A549 (cell line): ENCODE results near the gene ADAM12. TPM values are rescaled to one million over a fixed set of nuclear protein-coding genes. Genes with fewer than 3 reads are reported as not detected.

Experiments
- ATAC-seq, 2 experiments: fragments of 200-7000 bp in 1 of 2; fragments of >200 bp in 1 of 2; cut with Nextera tagmentation in 1 of 2; cut with Tn5 transposase in 1 of 2; 3 replicates each; pipeline versions ENCODE4 v1.8.0 to v1.9.1; 2018 to 2020; ENCODE audit warnings: mild to moderate bottlenecking in 1 of 2, moderate library complexity in 1 of 2
- CTCF ChIA-PET: fragments of 300-600 bp; sonication (Branson Sonifier 250); formaldehyde crosslinking; extraction: SDS; loops from one replicate; lab custom pipeline; 2021; ENCODE audit warnings: antibody characterized with exemption, inconsistent platforms; lab: Yijun Ruan, JAX
- POLR2A ChIA-PET: fragments of 350-600 bp; formaldehyde crosslinking; extraction: SDS; loops from one replicate; lab custom pipeline; 2021; ENCODE audit warnings: antibody characterized with exemption, inconsistent platforms; lab: Yijun Ruan, JAX
- DNase-seq, 2 experiments: peaks; one replicate each; pipeline versions ENCODE4 v3.0.0 to v3.0.0-alpha.2; 2011 to 2016; ENCODE audit warnings: low read depth in 1 of 2, low spot score in 1 of 2
- FAIRE-seq: peaks from 2 replicates; lab custom pipeline; 2011; peaks lifted over from hg19 to GRCh38; lab: Jason Lieb, UNC
- H3K27ac ChIP-seq, 2 experiments: fragments of >200 bp; sonication (Bioruptor Twin); formaldehyde crosslinking; 3 replicates each; pipeline ENCODE4 v1.5.1; 2016 to 2017
- H3K4me1 ChIP-seq: fragments of >200 bp; sonication (Bioruptor Twin); formaldehyde crosslinking; 3 replicates; pipeline ENCODE4 v1.6.1; 2016
- H3K4me2 ChIP-seq: fragments of >200 bp; sonication (Bioruptor Twin); formaldehyde crosslinking; 3 replicates; pipeline ENCODE4 v1.6.1; 2016
- H3K4me3 ChIP-seq: fragments of >200 bp; sonication (Bioruptor Twin); formaldehyde crosslinking; 3 replicates; pipeline ENCODE4 v1.5.1; 2016
- H3K9me3 ChIP-seq: fragments of >200 bp; sonication (Bioruptor Twin); formaldehyde crosslinking; 3 replicates; pipeline ENCODE4 v1.6.1; 2016
- BCL3 ChIP-seq: fragments of >200 bp; sonication (Bioruptor Twin); formaldehyde crosslinking; IDR thresholded peaks from 3 replicates; pipeline ENCODE4 v1.6.1; 2016
- CEBPB ChIP-seq, 2 experiments: fragments of >200 bp in 1 of 2; sonication (Bioruptor Twin) in 1 of 2; formaldehyde crosslinking in 1 of 2; IDR thresholded peaks; 2 replicates each; pipeline ENCODE4 v1.6.1; 2012 to 2016
- CHD4 ChIP-seq: fragments of 200-600 bp; sonication (generic); IDR thresholded peaks from 2 replicates; pipeline ENCODE4 v1.6.1; 2016; ENCODE audit warnings: antibody characterized with exemption, mild to moderate bottlenecking, borderline replicate concordance
- CTCF ChIP-seq: fragments of >200 bp; sonication (Bioruptor Twin); formaldehyde crosslinking; IDR thresholded peaks from 3 replicates; pipeline ENCODE4 v1.5.1; 2016
- EP300 ChIP-seq, 2 experiments: fragments of >200 bp; sonication (Bioruptor Twin); formaldehyde crosslinking; IDR thresholded peaks; 2 replicates in 1 of 2; 3 replicates in 1 of 2; pipeline ENCODE4 v1.6.1; 2016 to 2017
- FOSL2 ChIP-seq, 2 experiments: fragments of 450-650 bp in 1 of 2; fragments of >200 bp in 1 of 2; sonication (Bioruptor Twin) in 1 of 2; formaldehyde crosslinking; IDR thresholded peaks; 2 replicates each; pipeline versions ENCODE4 v1.5.0 to v1.6.1; 2016 to 2020; ENCODE audit warnings: mild to moderate bottlenecking in 1 of 2, moderate library complexity in 1 of 2
- GATA3 ChIP-seq: IDR thresholded peaks from 2 replicates; pipeline ENCODE4 v1.6.1; 2012; ENCODE audit warnings: borderline replicate concordance
- HEYL ChIP-seq: fragments of 250-450 bp; sonication (Bioruptor Pico); IDR thresholded peaks from 2 replicates; pipeline ENCODE4 v1.8.0; 2021; ENCODE audit warnings: mild to moderate bottlenecking, moderate library complexity
- JUN ChIP-seq, 2 experiments: fragments of >200 bp; sonication (Bioruptor Twin); formaldehyde crosslinking; IDR thresholded peaks; 2 replicates in 1 of 2; 3 replicates in 1 of 2; pipeline ENCODE4 v1.6.1; 2016 to 2017
- JUNB ChIP-seq: fragments of >200 bp; sonication (Bioruptor Twin); formaldehyde crosslinking; IDR thresholded peaks from 2 replicates; pipeline ENCODE4 v1.6.1; 2016
- MAFK ChIP-seq: fragments of 450-650 bp; IDR thresholded peaks from 2 replicates; pipeline ENCODE4 v1.6.1; 2014; ENCODE audit not compliant: partially characterized antibody
- POLR2AphosphoS2 ChIP-seq: conservative IDR thresholded peaks from 2 replicates; pipeline ENCODE4 v1.6.1; 2012; ENCODE audit warnings: low read length, improper control_type of control experiment, inconsistent platforms
- RAD21 ChIP-seq, 2 experiments: fragments of >200 bp in 1 of 2; sonication (Bioruptor Twin) in 1 of 2; formaldehyde crosslinking in 1 of 2; IDR thresholded peaks in 1 of 2; conservative IDR thresholded peaks in 1 of 2; 2 replicates in 1 of 2; 3 replicates in 1 of 2; pipeline ENCODE4 v1.6.1; 2012 to 2018; ENCODE audit warnings: inconsistent platforms in 1 of 2
- RCOR1 ChIP-seq: fragments of 150-350 bp; IDR thresholded peaks from 2 replicates; pipeline ENCODE4 v1.6.1; 2014; ENCODE audit warnings: antibody characterized with exemption, low read length, low read depth
- SMC3 ChIP-seq: fragments of >200 bp; sonication (Bioruptor Twin); formaldehyde crosslinking; IDR thresholded peaks from 3 replicates; pipeline ENCODE4 v1.6.1; 2018; ENCODE audit warnings: inconsistent platforms
- WGBS: methylation state at CpG from one replicate; pipeline ENCODE4 v1.1.6; 2017; ENCODE audit errors: missing lambda C conversion rate; 5-methylcytosine and 5-hydroxymethylcytosine counted together
- polyA plus RNA-seq, 4 experiments: library from polyadenylated mRNA; depleted of rRNA in 3 of 4; stranded (reverse); fragments of >200 nt; fragmentation: RNase III in 1 of 4; extraction: RNeasy Plus Mini Kit Qiagen cat#74134 plus additional on column Dnase treatment in 1 of 4; gene quantifications; 2 replicates in 3 of 4; 3 replicates in 1 of 4; pipeline ENCODE4 v1.2.3, GENCODE V29; 2011 to 2017
- TF ChIP-seq, protein P1 (sequence below): IDR thresholded peaks from 2 replicates; pipeline ENCODE4 v1.6.1; 2012
- TF ChIP-seq, protein P2 (sequence below): fragments of >200 bp; sonication (Bioruptor Twin); formaldehyde crosslinking; IDR thresholded peaks from 2 replicates; pipeline ENCODE4 v1.6.1; 2016
- TF ChIP-seq, protein P3 (sequence below): fragments of 200-600 bp; sonication (generic); IDR thresholded peaks from 2 replicates; pipeline ENCODE4 v1.6.1; 2016; ENCODE audit warnings: antibody characterized with exemption, mild to moderate bottlenecking, moderate library complexity

ADAM12 gene
- polyA plus RNA-seq, 2 of the 4 experiments (the other 2 are of a cell fraction), result 1.6 to 4.8 TPM

GRCh38 chr10:126135177-126135576 is 253.1 kb downstream of the ADAM12 start:
- Histone ChIP-seq H3K4me3 (no peak overlapping the region), H3K4me1 (peaks cover 14% of the 10 kb centered on the region), H3K4me2 (peak overlapping the region; percentile 32; the same call in 2 of the 3 replicates), H3K27ac (0 out of 6 replicates have a peak overlapping the region, but pooled peaks of 1 of the 2 experiments have one; percentile 3), H3K9me3 (no peaks in the 10 kb centered on the region)
- peak in 1 of 2 experiments; percentile 38; a peak in 1 of 6 replicates for ATAC-seq
- POLR2A ChIA-PET, result no interaction called here
- FAIRE-seq, result no peak
- 86% methylated on average over 4 of the region's 4 CpGs for WGBS
- CTCF ChIA-PET, result interaction anchor here (0.9 to 1.3 kb wide), 2 partner anchors 10 to 35 kb away, joined by 3 read pairs; no protein-coding TSS in a partner anchor
- DNase-seq, result peak in 1 of 2 experiments; percentile 36
- TF ChIP-seq GATA3, result no peak
- no peak for TF ChIP-seq MAFK
- TF ChIP-seq RAD21 (conservative IDR thresholded peaks at IDR 0.05 in 1 of 2, IDR thresholded peaks at IDR 0.05 in 1 of 2), result peak in 1 of 2 experiments; percentile 42; a peak in 2 of 5 replicates

GRCh38 chr10:126133906-126134656 is 254.2 kb downstream of the ADAM12 start:
- FAIRE-seq (peak; percentile 36), ATAC-seq (peak; percentile 77 to 90), DNase-seq (peak; percentile 26 to 78)
- Histone ChIP-seq H3K4me2 (peak overlapping the region; percentile 32), H3K4me3 (no peak overlapping the region), H3K9me3 (no peaks in the 10 kb centered on the region), H3K4me1 (peaks cover 14% of the 10 kb centered on the region), H3K27ac (peak overlapping the region in 1 of 2 experiments; percentile 29; a peak in 2 of 6 replicates)
- POLR2A ChIA-PET, result no interaction called here
- CTCF ChIA-PET, result interaction anchor here (0.8 to 1.6 kb wide), 6 partner anchors 11 to 370 kb away, joined by 3 to 4 read pairs (median 3); no protein-coding TSS in a partner anchor
- TF ChIP-seq FOSL2 (IDR thresholded peaks at IDR 0.05), result no peak
- peak; percentile 87 for TF ChIP-seq FOSL2 (CRISPR knock-in tag; IDR thresholded peaks at IDR 0.05)
- TF ChIP-seq, protein P1, sequence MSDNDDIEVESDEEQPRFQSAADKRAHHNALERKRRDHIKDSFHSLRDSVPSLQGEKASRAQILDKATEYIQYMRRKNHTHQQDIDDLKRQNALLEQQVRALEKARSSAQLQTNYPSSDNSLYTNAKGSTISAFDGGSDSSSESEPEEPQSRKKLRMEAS, result peak; percentile 41; the same call in 1 of the 2 replicates
- peak; percentile 71; the same call in 2 of the 3 replicates for TF ChIP-seq BCL3
- TF ChIP-seq, protein P2, sequence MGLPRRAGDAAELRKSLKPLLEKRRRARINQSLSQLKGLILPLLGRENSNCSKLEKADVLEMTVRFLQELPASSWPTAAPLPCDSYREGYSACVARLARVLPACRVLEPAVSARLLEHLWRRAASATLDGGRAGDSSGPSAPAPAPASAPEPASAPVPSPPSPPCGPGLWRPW, result no peak
- no peak for TF ChIP-seq POLR2AphosphoS2
- TF ChIP-seq JUN (IDR thresholded peaks at IDR 0.05), result peak in 1 of 2 experiments; percentile 42; a peak in 1 of 5 replicates
- TF ChIP-seq HEYL (CRISPR knock-in tag), result no peak
- TF ChIP-seq, protein P3, sequence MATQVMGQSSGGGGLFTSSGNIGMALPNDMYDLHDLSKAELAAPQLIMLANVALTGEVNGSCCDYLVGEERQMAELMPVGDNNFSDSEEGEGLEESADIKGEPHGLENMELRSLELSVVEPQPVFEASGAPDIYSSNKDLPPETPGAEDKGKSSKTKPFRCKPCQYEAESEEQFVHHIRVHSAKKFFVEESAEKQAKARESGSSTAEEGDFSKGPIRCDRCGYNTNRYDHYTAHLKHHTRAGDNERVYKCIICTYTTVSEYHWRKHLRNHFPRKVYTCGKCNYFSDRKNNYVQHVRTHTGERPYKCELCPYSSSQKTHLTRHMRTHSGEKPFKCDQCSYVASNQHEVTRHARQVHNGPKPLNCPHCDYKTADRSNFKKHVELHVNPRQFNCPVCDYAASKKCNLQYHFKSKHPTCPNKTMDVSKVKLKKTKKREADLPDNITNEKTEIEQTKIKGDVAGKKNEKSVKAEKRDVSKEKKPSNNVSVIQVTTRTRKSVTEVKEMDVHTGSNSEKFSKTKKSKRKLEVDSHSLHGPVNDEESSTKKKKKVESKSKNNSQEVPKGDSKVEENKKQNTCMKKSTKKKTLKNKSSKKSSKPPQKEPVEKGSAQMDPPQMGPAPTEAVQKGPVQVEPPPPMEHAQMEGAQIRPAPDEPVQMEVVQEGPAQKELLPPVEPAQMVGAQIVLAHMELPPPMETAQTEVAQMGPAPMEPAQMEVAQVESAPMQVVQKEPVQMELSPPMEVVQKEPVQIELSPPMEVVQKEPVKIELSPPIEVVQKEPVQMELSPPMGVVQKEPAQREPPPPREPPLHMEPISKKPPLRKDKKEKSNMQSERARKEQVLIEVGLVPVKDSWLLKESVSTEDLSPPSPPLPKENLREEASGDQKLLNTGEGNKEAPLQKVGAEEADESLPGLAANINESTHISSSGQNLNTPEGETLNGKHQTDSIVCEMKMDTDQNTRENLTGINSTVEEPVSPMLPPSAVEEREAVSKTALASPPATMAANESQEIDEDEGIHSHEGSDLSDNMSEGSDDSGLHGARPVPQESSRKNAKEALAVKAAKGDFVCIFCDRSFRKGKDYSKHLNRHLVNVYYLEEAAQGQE, result no peak
- no peak for TF ChIP-seq CTCF
- peak in 1 of 2 experiments; percentile 27; a peak in 1 of 5 replicates for TF ChIP-seq EP300 (IDR thresholded peaks at IDR 0.05)
- no peak for TF ChIP-seq RCOR1
- peak; percentile 29 for TF ChIP-seq MAFK
- peak; percentile 61 for TF ChIP-seq JUNB
- TF ChIP-seq GATA3, result peak; percentile 70
- TF ChIP-seq SMC3, result peak; percentile 16; the same call in 1 of the 3 replicates
- peak; percentile 60 to 77 for TF ChIP-seq CEBPB (IDR thresholded peaks at IDR 0.05)
- TF ChIP-seq CHD4, result no peak
- 13% methylated on average over 6 of the region's 6 CpGs for WGBS
